DMS153 (cell line): ENCODE measurements around the gene KLHL36.
"Not testable (repeated sequence)": the region's sequence is repeated elsewhere in the genome, so short reads cannot be mapped to it uniquely, and the experiment has no call there.

Source experiments
- DNase-seq: peaks from one replicate; lab custom pipeline; 2025; lab: John Stamatoyannopoulos, UW

The KLHL36 gene

GRCh38 chr16:84616515-84616914 lies 31.8 kb upstream of the KLHL36 start:
- DNase-seq = no peak

GRCh38 chr16:84617041-84617790 lies 31.1 kb upstream of the KLHL36 start:
- no peak for DNase-seq

- peak; percentile 90 for DNase-seq
Observed at GRCh38 chr16:84617791-84618580, 30.3 kb upstream of the KLHL36 start, which contains the start of gene COTL1. Gene COTL1, minus strand, starts transcription at chr16:84618078. Its CDS starts 164 bp downstream, at chr16:84617914.

GRCh38 chr16:84618581-84619460 lies 29.5 kb upstream of the KLHL36 start:
- DNase-seq = peak; percentile 5

- not testable (repeated sequence) for DNase-seq
Observed at GRCh38 chr16:84620913-84621312, 27.4 kb upstream of the KLHL36 start.

- no peak for DNase-seq
Observed at GRCh38 chr16:84625556-84625955, 22.8 kb upstream of the KLHL36 start.

- no peak for DNase-seq
Observed at GRCh38 chr16:84628226-84628731, 20.0 kb upstream of the KLHL36 start.

- no peak for DNase-seq
Observed at GRCh38 chr16:84629580-84629979, 18.7 kb upstream of the KLHL36 start.

- no peak for DNase-seq
Observed at GRCh38 chr16:84630009-84630408, 18.3 kb upstream of the KLHL36 start.

- no peak for DNase-seq
Observed at GRCh38 chr16:84630446-84631152, 17.7 kb upstream of the KLHL36 start.

- no peak for DNase-seq
Observed at GRCh38 chr16:84631153-84631466, 17.2 kb upstream of the KLHL36 start.

- no peak for DNase-seq
Observed at GRCh38 chr16:84631886-84632285, 16.4 kb upstream of the KLHL36 start.

- not testable (repeated sequence) for DNase-seq
Observed at GRCh38 chr16:84632862-84633261, 15.4 kb upstream of the KLHL36 start.

GRCh38 chr16:84633622-84634021 lies 14.7 kb upstream of the KLHL36 start:
- peak; percentile 21 for DNase-seq

- DNase-seq = no peak
Observed at GRCh38 chr16:84635702-84636101, 12.6 kb upstream of the KLHL36 start.

GRCh38 chr16:84637709-84638108 lies 10.6 kb upstream of the KLHL36 start:
- DNase-seq = no peak

GRCh38 chr16:84638231-84638806 lies 10.0 kb upstream of the KLHL36 start:
- no peak for DNase-seq

GRCh38 chr16:84640145-84640544 lies 8.2 kb upstream of the KLHL36 start:
- DNase-seq = no peak

GRCh38 chr16:84641643-84642358 lies 6.5 kb upstream of the KLHL36 start:
- DNase-seq = no peak

- DNase-seq = no peak
Observed at GRCh38 chr16:84643180-84643583, 5.1 kb upstream of the KLHL36 start.
